Adipocyte (in vitro differentiated cells): Measurements from ENCODE around the gene SNN.

ENCODE experiments used
- DNase-seq: peaks from one replicate; pipeline ENCODE4 v3.0.0-alpha.2; 2015; ENCODE audit warnings: low read depth
- H3K27me3 ChIP-seq: replicated peaks from 2 replicates; pipeline ENCODE4 v1.7.0; 2013; ENCODE audit warnings: mild to moderate bottlenecking, low read length, moderate library complexity; ENCODE audit not compliant: control insufficient read depth, insufficient read depth
- H3K36me3 ChIP-seq: 2 replicates; pipeline ENCODE4 v1.7.0; 2013; ENCODE audit warnings: low read length, mild to moderate bottlenecking, moderate library complexity; ENCODE audit not compliant: control insufficient read depth, insufficient read depth, severe bottlenecking
- H3K4me1 ChIP-seq: 2 replicates; pipeline ENCODE4 v1.7.0; 2013; ENCODE audit warnings: mild to moderate bottlenecking, low read length, moderate library complexity; ENCODE audit not compliant: control insufficient read depth, insufficient read depth
- H3K4me3 ChIP-seq: 2 replicates; pipeline ENCODE4 v1.7.0; 2013; ENCODE audit warnings: mild to moderate bottlenecking, low read length, moderate library complexity
- H3K9ac ChIP-seq: 2 replicates; pipeline ENCODE4 v1.7.0; 2013; ENCODE audit warnings: mild to moderate bottlenecking, low read length, moderate library complexity
- H3K9me3 ChIP-seq: 2 replicates; pipeline ENCODE4 v1.7.0; 2013; ENCODE audit warnings: mild to moderate bottlenecking, low read length, moderate library complexity; ENCODE audit not compliant: control insufficient read depth

The SNN gene

GRCh38 chr16:11627822-11628457 is 40.3 kb upstream of the SNN start:
- Histone ChIP-seq H3K36me3 (no peaks in the 10 kb centered on the region), H3K9me3 (no peaks in the 10 kb centered on the region), H3K27me3 (no peaks in the 10 kb centered on the region), H3K4me3 (no peak overlapping the region), H3K9ac (no peak overlapping the region), H3K4me1 (peaks cover 9% of the 10 kb centered on the region)
- no peak for DNase-seq

DNA sequence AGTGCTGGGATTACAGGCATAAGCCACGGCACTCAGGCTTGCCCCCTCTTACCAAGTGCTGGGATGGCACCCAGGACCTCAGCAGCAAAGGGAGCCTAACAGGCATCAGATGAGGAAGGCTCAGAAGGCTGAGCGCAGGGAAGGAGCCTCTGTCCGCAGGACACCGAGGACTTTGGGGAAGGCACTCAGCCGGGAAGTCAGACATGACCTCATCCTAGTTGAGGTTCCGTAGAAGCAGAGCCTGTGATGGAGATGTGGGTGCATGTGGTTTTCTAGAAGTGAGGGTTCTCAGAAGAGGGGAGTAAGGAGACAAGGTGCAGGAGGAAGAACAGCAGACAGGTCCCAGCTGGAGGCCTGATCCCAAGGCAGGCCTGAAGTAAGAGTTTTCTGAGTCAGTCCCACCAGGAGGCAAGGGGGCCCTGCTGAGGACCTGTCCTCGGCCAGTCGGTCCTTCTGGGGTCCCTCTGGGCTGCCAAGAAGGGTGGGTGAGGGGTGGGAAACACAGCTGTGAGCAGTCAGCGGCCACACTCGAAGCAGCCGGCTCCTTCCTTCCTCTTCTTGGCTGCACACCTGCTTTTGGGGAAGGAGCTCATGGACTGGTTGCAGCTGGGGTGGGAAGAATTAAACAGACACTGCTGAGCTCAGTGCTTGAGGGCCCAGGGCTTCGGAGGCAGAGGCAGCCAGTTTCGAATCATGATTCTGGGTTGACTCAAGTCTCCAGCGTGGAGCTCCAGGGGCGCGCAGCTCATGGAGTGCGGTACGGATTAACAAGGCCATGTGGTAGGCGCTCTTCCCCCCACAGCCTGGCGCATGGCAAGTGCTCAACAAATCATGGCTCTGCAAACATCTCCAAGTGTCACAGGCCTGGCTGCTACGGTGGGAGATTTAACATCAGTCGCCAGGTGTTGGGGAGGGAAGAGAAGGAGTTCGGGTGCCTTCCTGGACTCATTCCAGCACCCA is 38.9 kb upstream of the SNN start:
- no peaks in the 10 kb centered on the region for H3K9me3 ChIP-seq
- no peak overlapping the region for H3K4me3 ChIP-seq
- H3K27me3 ChIP-seq, result no peaks in the 10 kb centered on the region
- no peak for DNase-seq
- no peak overlapping the region for H3K9ac ChIP-seq
- no peaks in the 10 kb centered on the region for H3K36me3 ChIP-seq
- H3K4me1 ChIP-seq, result peaks cover 21% of the 10 kb centered on the region

DNA sequence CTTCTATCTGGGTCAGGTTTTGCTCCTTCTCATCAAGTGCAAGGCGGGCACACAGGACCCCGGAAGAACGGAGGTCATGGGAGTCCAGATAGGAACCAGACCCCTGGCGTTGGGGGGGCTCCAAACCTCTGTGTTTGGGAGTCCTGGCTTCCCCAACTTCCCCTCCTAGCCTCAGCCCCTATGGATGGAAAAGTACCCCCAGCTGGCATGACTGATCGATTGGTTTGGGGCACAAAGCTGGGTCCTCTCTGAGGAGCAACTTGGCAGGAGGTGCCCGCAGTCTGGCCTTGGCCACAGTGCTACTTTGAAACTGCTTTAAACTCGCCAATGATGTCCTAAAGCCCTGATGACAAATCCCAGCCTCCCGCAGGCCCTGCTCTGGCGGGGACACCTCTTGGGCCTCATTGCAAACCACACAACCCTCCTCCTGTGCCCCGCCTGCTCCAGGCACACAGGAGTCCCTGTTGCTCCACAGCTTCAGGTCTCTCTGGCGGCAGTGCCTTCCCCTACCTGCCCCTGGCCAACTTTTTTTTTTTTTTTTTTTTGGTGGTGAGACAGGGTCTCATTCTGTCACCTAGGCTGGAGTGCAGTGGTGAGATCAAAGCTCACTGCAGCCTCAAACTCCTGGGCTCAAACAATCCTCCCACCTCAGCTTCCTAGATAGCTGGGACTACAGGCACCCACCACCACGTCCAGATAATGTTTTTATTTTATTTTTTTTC is 38.0 kb upstream of the SNN start:
- Histone ChIP-seq H3K4me1 (peaks cover 21% of the 10 kb centered on the region), H3K9ac (no peak overlapping the region), H3K4me3 (no peak overlapping the region), H3K36me3 (no peaks in the 10 kb centered on the region), H3K27me3 (no peaks in the 10 kb centered on the region), H3K9me3 (no peaks in the 10 kb centered on the region)
- DNase-seq, result no peak

DNA sequence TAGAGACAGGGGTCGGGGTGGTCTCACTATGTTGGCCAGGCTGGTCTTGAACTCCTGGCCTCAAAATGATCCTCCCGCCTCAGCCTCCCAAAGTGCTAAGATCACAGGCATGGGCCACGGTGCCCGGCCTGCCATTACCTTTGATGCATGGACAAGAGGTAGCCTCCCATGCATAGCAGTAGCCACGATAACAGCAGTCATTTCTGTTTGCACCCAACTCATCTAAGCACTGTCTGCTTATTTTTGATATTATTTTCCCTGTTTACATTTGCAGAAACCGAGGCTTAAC is 37.5 kb upstream of the SNN start:
- H3K4me3 ChIP-seq, result no peak overlapping the region
- H3K9ac ChIP-seq, result no peak overlapping the region
- peaks cover 21% of the 10 kb centered on the region for H3K4me1 ChIP-seq
- no peaks in the 10 kb centered on the region for H3K36me3 ChIP-seq
- DNase-seq, result no peak
- H3K27me3 ChIP-seq, result no peaks in the 10 kb centered on the region
- H3K9me3 ChIP-seq, result no peaks in the 10 kb centered on the region

DNA sequence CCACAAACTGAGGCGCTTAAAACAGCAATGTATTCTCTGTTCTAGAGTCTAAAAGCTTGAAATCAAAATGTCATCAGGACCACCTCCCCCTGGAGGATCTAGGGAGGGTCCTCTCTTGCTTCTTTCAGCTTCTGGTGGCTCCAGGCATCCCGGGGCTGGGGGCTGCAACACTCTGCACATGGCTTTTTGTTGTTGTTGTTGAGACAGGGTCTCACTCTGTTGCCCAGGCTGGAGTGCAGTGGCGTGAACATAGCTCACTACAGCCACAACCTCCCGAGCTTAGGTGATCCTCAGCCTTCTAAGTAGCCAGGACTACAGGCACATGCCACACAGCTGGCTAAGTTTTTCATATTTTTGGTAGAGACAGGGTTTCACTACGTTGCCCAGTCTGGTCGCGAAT is 37.0 kb upstream of the SNN start:
- H3K9me3 ChIP-seq, result no peaks in the 10 kb centered on the region
- peaks cover 21% of the 10 kb centered on the region for H3K4me1 ChIP-seq
- no peak overlapping the region for H3K9ac ChIP-seq
- H3K36me3 ChIP-seq, result no peaks in the 10 kb centered on the region
- H3K27me3 ChIP-seq, result no peaks in the 10 kb centered on the region
- DNase-seq, result no peak
- H3K4me3 ChIP-seq, result no peak overlapping the region

DNA sequence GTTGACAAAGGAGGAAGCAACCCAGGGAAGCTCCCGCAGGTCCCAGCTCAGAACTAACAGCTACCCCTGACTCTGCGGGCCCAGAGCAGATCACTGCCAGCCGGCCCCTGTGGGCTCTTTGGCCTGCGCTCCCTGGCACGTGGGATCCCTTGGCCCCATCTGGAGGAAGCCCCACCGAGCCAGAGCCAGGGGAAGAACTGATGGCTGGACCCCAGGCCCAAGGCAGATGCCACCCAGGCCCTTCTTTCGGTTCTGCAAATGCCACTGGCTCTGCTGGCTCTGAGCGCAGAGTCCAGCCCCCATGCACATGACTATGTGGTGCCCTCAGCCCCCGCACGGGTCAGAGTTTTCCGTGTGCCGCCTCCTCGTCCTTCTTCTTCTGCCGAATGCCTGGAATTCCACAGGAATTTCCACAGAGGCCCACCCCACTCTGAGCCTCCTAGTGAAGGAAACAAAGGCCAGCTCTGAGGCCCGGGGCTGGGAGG is 35.8 kb upstream of the SNN start:
- H3K9me3 ChIP-seq, result no peaks in the 10 kb centered on the region
- H3K4me3 ChIP-seq, result no peak overlapping the region
- peaks cover 21% of the 10 kb centered on the region for H3K4me1 ChIP-seq
- no peaks in the 10 kb centered on the region for H3K36me3 ChIP-seq
- H3K9ac ChIP-seq, result peak overlapping the region; percentile 63
- DNase-seq, result peak; percentile 96
- no peaks in the 10 kb centered on the region for H3K27me3 ChIP-seq

- no peaks in the 10 kb centered on the region for H3K36me3 ChIP-seq
- H3K4me1 ChIP-seq, result peaks cover 21% of the 10 kb centered on the region
- no peaks in the 10 kb centered on the region for H3K27me3 ChIP-seq
- H3K4me3 ChIP-seq, result no peak overlapping the region
- no peaks in the 10 kb centered on the region for H3K9me3 ChIP-seq
- H3K9ac ChIP-seq, result peak overlapping the region; percentile 63
- DNase-seq, result no peak
Observed at GRCh38 chr16:11633113-11633512, 35.1 kb upstream of the SNN start.

DNA sequence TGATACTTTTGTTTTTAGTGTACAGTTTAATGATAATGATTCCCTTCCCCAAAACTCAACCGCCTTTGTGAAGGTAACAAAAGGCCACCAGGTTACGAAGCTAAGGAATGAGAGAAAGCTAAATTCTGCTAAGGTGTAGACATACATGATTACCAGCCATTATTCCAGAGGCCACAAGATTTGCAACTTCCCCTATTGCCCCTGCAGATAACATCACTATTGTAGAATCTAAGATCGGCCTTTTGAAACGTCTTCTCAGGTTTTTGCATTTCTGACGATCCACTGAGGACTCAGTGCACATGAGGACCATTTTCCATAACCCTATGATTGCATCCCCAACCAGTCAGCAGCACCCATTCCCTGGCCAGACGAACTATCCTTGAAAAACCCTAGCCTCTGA is 33.9 kb upstream of the SNN start:
- H3K4me3 ChIP-seq, result no peak overlapping the region
- no peaks in the 10 kb centered on the region for H3K9me3 ChIP-seq
- peaks cover 21% of the 10 kb centered on the region for H3K4me1 ChIP-seq
- no peaks in the 10 kb centered on the region for H3K27me3 ChIP-seq
- no peaks in the 10 kb centered on the region for H3K36me3 ChIP-seq
- DNase-seq, result no peak
- H3K9ac ChIP-seq, result no peak overlapping the region

DNA sequence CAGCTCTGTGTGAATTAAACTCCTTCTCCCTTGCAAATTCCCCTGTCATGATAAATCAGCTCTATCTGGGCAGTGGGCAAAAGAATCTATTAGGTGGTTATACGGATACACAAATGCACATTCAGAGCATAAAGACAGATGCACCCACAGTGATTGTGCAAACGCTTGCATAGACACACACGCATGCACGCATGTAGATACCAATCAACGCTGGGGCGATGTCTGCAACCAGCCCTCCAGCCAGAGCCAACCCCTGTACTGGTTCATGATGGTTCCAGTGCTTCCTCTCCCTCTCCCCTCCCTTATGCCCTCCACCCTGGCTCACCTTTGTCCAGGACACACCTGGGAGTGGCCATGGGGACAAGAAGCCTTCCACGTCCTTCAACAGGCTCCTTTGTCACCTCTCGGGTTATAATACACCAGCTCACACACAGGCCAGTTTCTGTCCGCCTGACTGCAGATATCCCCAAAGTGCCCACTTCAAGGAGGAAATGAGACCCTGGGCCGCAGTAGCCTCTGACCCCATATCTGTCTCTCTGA is 33.1 kb upstream of the SNN start:
- Histone ChIP-seq H3K9ac (no peak overlapping the region), H3K27me3 (no peaks in the 10 kb centered on the region), H3K9me3 (no peaks in the 10 kb centered on the region), H3K36me3 (no peaks in the 10 kb centered on the region), H3K4me3 (no peak overlapping the region), H3K4me1 (peaks cover 27% of the 10 kb centered on the region)
- DNase-seq, result no peak

GRCh38 chr16:11635679-11636171 is 32.5 kb upstream of the SNN start:
- H3K4me3 ChIP-seq, result no peak overlapping the region
- DNase-seq, result no peak

DNA sequence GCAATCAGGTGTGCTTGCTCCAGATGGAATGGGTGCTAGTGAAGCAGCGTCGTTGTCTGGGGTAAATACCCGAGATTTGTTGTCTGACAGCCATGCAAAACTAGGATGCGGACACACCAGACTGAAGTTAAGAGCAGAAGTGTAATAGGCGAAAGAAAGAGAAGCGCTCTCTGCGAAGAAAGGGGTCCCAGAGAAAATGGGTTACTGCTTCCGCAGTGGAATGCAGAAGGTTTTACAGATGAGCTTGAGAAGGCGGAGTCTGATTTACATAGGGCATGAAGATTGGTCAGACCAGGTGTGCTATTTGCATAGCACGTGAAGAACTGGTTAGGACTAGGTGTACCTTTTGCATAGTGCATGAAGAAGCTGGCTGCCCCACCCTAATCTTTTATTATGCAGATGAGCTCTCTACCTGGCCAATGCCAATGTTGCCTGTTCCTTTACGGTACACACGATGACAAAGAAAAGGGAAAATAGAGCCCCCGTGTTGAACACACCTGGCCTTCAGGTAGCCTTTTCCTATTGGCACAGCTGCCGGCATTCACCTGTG is 32.0 kb upstream of the SNN start:
- H3K9me3 ChIP-seq, result no peaks in the 10 kb centered on the region

More at GRCh38 chr16:11635679-11636171, 32.5 kb upstream of the SNN start:
- H3K27me3 ChIP-seq, result no peaks in the 10 kb centered on the region
- no peak overlapping the region for H3K9ac ChIP-seq
- H3K36me3 ChIP-seq, result no peaks in the 10 kb centered on the region
- H3K4me1 ChIP-seq, result peaks cover 33% of the 10 kb centered on the region
- H3K9me3 ChIP-seq, result no peaks in the 10 kb centered on the region

More for the DNA sequence above, 32.0 kb upstream of the SNN start:
- Histone ChIP-seq H3K4me1 (peaks cover 38% of the 10 kb centered on the region), H3K27me3 (no peaks in the 10 kb centered on the region), H3K36me3 (no peaks in the 10 kb centered on the region), H3K9ac (no peak overlapping the region), H3K4me3 (no peak overlapping the region)
- no peak for DNase-seq
